ENCODE measurements around the gene OLFML1.

The OLFML1 gene

DNA sequence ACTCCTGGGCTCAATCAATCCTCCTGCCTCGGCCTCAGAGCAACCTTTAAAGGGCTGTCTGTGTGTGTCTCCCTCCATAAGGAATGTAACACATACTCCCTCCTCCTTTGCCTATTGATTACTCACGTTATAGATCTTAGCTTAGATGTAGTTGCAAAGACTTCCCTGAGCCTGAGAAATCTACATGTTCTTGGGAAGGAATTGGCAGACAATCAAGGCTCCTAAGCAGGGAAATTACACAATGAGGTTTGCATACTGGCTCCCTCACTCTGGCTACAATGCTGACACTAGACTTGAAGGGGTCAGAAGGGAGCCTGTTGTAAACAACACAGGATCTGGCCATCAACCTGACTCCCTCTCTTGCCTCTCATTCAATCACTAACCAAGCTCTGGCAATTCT, 5.2 kb upstream of the OLFML1 start:
- DNase-seq (ENCODE audit: low spot score) = no peak

DNA sequence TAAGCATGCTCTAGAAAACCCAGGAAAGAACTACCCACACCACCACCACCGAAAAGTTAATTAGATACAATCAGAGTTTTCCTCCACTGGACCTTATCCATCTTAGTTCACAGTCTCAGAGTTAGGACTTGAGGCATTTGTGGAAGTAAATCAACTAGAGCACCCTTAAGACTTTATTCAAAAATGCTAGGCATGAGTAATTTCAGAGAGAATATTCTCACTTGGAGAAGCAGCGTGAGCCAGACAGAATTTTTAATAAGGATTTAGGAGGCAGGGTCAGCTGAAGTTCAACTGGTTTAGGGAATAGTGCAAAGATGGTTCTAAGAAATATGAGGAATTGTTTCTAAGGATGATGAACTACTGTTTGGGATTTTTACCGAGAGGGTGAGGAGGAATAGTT, 1.2 kb upstream of the OLFML1 start:
- DNase-seq (ENCODE audit: low spot score) = no peak

DNA sequence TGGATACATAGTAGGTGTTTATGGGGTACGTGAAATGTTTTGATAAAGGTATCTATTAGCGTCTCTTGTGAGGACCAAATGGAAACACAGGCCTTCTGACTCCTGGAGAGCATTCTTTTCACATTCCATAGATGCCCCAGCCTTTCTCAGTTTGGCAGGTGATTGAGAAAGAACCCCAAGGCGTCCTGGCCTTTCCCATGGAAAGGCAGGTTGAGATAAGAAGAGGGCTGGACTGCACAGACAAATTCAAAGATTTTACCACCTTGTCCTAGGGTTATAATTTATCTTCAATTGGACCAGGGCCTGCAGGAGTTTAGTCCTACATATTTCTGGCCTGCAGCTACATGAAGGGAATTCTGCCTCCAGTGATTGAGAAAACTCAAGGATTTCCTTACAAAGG, 661 bp upstream of the OLFML1 start:
- DNase-seq (ENCODE audit: low spot score) = no peak

DNA sequence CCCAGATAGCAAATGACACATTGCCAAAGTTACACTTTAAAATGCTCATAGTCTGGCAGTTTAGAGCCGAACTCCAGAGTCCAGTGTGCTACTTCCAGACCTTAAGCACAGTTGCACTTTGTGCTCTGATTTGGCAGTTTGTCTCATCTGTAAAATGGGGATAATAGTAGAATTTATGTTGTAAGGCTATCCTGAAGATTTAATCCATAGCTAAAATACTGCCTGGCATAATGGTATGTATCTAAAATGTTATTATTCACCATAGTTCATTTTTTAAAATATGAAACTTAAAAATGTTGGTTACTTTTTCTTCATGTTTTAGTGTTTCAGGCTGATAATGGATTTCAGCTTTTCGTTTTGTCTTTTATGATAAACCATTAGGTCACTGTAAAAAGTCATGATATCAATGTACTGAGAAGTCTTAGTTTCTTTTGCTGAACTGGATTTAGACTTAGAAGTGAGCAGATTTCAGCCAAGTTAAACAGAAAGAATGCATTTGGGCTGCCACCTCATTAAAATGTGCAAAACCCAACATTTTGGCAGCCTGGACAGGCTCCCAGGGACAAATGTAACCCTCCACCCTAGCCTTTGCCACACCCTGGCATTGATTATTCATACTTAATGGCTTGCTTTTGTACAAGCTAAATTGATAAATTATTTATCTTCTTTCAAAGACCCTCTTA, 933 bp downstream of the OLFML1 start:
- no peak for DNase-seq (ENCODE audit: low spot score)

DNA sequence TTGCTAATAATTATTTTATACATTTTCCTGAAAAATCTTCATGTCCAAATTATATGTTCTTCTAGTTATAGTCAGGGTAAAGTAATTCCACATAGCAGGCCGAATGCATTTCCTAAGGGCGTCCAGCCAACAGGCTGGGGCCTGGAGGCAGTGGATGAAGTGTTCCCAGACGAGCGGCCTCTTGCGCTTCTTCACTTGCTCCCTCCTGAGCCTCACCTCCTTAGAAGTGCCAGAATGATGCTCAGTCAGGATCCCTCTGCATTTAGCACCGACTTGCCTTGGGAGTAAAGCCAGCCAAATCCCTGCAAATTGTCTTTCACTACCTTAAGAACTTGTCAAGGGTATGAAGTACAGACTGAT, 1.5 kb downstream of the OLFML1 start:
- no peak for DNase-seq (ENCODE audit: low spot score)

DNA sequence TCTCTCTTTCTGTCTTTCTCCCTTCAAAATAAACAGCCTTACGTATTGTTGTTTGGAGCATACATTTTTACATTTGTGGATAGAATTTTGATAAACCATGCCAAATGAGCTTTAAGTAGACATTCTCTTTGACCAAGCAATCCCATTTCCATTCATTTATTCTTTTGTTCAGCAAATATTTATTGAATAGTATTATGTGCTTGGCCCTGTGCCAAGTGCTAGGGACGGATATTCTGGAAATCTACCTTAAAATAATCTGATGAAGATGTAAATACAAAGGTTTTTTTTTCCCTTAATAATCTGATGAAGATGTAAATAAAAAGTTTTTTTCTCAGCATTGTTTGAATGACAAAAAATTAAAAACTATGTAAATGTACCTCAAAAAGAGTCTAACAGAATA, 2.1 kb downstream of the OLFML1 start:
- no peak for DNase-seq (ENCODE audit: low spot score)

DNA sequence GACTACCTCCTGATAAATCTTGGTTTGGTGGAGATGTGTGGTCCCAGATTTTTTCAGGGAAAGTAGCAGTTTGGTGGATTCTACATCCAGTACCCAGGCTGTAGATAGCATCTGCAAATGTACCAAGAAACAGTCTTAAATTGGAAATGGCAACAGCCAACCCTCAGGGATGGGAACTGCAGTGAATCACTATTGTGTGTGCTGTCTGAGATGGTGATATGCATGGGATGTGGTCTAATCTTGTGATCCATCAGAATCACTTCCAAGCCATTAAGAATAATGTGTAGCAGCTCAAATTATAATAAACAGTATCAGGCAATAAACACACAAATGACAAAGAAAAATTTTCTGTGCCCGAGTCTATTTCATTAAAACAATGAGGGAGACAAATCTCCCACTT, 3.4 kb downstream of the OLFML1 start:
- DNase-seq (ENCODE audit: low spot score) = no peak

DNA sequence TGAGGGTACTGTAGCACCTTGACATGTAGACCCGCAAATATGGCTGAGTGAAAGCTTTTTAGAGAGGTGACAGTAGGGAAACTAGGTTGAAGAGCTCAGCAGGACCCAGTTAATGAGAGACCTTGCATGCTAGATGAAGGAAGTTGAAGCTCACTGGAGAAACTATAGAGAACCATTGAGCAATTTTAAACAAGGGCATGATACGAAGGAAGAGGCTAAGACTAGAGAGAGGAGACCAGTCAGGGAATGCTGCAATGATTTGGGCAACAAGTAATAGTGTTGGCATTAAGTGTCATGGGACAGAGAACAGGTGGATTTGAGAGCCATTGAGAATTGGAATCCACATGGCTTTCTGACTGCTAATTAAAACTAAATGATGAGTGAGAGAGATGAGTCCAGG, 4.1 kb downstream of the OLFML1 start:
- no peak for DNase-seq (ENCODE audit: low spot score)

DNA sequence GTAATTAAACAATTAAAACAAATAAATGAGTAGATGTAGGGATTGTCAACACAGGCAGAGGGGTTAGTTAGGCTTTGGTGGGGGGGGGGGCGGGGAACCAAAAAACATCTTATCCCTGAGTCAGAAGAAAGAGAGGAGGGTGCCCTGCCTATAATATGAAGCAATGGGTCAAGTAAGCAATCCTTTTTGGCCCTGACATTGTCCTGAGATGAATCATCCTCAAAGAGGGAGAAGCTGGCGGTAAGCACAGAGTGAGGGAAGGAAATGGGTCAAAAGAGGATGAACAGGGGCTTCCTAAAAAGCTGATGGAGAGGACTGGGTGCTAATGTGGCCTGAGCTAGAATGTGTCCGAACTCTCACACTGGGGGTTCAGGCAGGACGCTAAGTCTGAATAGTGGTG, 4.7 kb downstream of the OLFML1 start:
- no peak for DNase-seq (ENCODE audit: low spot score)

DNA sequence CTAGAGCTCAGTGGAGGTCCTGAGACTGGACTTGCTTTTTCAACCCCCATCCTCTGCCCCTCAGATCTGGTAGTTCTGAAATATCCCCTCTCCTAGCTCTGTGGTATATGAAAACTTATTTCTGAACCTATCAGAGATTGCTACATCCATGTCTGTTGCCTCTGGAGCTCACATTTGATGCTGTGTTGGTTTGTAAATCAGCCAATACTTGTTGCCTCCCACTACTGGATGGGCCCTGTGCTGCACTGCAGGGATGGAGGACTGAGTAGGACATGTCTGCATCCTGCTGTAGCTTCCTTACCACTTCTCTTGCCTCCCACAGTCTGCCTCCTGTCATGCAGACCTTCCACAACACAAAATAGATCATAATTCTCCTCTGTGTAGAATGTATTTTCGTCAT, 5.2 kb downstream of the OLFML1 start:
- DNase-seq (ENCODE audit: low spot score) = no peak

DNA sequence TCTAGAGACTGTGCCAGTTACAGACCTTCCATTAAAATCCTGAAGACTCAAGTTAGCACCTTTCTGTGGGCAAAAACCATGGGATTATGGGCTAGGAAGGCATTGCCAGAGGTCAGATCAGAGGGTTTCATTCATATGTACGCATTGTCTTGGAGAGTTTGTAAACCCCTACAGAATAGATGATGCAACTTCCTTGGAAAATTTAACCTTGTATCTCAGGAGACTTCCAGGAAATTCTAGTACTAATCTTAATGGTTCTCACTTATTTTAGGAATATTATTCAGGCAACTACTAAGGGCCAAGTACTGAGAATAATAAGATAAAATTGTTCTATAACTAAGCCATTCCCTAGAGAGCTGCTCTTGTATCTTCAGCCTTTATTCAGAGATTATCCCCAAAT, 6.9 kb downstream of the OLFML1 start:
- no peak for DNase-seq (ENCODE audit: low spot score)

DNA sequence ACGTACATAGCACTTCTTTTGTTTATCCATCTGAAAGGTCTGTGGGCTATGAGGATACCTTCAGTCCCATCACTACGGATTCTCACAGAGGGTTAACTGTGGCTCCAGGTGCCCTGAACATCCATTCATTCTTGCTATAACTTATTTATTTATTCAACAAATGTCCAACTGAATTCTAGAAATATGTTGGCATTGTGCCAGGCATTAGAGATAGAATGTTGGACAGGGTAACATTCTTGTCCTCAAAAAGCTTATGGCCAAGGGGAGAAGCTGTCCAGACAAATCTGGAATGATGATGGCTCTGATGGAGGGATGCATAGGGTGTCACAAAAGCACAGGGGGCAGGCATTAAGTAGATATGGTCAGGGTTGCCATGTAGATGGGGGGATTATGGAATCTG, 8.4 kb downstream of the OLFML1 start:
- no peak for DNase-seq (ENCODE audit: low spot score)

DNA sequence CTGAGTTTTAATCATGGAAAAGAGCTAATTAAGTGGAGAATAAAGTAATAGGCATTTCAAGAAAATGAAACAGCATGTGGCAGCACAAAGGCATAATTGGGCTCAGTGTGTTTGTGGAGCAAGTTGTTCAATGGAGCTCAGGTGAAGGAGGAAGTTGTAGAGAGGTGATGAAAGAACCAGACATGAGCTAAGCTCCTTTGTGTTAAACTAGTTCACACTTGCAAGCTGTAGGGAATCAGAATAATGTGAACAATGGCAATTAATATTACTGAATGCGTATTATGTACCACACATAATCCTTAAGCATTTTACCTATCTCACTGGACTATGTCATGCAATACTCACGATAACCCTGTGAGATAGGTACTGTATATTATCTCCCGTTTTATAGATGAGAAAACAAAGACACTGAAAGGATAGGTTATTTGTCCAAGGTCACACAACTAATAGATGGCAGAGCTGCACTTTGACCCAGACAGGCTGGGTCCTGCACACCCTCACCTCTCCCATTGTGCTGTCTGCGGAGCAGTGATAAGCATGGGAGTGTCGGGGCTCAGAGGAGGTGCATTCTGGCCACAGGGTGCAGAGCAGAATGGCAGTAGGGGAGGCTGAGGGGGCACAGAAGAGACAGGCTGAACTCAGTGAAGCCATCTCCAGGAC, 8.9 kb downstream of the OLFML1 start:
- DNase-seq (ENCODE audit: low spot score) = no peak

DNA sequence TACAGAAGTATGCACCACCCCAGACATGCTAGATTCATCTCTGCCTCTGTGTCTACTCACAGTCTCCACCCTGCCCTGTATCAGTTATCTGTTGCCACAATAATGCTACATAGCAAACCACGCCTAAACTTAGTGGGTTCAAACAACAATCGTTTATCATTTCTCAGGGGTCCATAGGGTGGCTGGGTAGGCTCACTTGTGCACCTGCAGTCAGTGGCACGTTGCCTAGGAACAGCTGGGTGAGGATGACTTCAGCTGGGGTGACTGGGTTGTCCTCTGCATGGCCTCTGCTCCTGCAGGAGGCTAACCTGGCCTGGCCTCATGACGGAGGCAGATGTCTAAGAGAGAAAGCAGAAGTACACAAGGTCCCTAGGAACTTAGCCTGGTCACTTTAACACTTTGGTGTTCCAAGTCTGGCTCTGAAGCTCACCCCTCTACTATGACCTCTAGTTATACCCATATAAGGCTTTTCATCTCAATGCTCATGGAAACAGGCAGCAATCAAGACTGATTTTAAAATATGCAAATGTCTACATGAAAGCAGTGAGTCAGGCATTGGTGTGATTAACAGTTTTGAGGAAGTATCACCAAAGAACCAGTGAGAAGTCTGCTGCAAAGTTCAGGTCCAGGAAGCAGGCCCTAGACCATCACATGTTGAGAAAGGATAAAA, 10.7 kb downstream of the OLFML1 start:
- no peak for DNase-seq (ENCODE audit: low spot score)

DNA sequence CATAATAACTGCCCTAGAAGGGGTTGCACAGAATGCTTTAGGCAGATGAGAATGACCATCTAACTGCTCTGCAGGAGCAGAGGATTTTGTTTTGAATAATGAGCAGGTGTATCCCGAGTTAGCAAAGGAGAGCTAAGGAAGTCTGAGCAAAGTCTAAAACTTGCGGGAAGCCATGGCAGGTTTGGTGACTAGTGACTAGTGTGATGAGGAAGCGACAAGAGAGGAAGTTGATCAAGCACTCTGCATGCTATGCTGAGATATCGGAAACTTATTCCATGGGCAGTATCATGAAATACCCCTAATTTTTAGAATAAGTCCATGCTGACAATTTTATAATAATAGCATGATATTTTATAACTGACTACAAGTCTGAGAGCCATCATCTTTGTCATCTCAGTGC, 12.9 kb downstream of the OLFML1 start:
- DNase-seq (ENCODE audit: low spot score) = no peak

DNA sequence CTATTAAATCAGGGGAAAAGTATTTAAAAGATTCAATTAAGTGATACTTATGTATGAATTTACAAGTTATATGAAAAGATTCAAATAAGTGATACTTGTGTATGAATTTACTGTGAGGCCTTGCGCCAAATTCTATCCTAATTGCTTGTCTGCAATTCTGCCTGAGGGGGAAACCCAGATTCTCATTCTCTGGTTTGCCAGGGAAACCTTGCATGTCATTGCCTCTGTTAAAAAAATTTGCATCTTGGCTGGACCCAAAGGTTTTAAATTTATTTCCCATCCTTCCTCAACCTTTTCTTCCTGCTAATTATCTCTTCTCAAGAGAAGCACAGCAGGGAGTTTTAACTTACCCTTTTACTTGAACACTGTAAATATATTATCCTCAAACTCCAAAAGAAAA, 13.8 kb downstream of the OLFML1 start:
- no peak for DNase-seq (ENCODE audit: low spot score)

DNA sequence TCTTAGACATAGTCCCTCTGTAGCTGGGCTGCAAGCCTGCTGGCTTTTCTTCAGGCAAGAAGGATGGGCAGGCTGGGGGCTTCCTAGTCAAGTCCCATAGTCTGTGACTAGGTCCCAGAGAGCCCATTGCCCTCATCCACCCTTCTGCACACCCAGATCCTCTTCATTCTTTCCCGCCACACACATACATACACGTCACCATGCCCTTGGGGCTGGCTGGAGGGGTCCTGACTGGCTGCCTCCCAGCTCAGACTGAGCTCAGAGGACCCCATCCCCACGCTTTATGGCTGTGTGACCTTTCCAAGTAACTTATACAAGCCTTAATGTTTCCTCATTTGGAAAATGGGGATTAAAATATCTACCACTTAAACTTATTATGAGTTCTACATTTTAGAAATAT, 14.9 kb downstream of the OLFML1 start:
- DNase-seq (ENCODE audit: low spot score) = no peak

DNA sequence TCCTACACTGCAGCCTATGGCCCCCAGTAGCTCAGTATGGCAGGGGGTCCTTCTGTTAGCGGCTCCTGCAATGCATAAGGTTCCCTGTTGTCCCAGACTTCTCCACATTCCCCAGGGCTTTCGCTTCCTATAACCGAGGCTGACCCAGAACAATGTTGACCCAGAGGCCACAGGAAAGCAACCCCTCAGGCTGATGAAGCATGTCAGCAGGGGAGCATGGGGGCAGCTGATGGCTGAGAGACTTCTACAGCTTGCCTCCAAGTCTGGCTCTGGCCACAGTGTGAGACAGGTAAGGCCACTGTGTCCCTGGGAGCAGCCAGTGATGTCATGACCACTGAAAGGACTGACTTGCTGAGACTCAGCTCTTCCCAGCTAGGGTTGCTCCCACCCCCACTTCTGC, 15.9 kb downstream of the OLFML1 start:
- no peak for DNase-seq (ENCODE audit: low spot score)

DNA sequence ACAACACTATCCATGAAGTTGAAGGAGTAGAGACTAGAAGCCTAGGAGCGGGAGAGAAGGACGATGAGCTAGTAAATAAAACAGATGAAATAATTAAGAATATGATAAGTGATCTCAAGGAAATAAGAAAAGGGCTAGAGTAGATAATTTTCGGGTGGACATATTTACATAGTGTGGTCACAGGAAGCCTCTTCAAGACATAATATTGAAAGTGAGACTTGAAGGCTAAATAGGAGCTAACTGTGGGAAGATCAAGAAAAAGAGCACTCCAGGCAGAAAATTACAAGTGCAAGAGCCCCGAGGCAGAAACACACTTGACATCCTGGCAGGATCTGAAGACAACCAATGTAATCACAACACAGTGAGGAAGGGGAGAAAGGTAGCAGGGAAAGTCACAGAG, 16.6 kb downstream of the OLFML1 start:
- DNase-seq (ENCODE audit: low spot score) = no peak

DNA sequence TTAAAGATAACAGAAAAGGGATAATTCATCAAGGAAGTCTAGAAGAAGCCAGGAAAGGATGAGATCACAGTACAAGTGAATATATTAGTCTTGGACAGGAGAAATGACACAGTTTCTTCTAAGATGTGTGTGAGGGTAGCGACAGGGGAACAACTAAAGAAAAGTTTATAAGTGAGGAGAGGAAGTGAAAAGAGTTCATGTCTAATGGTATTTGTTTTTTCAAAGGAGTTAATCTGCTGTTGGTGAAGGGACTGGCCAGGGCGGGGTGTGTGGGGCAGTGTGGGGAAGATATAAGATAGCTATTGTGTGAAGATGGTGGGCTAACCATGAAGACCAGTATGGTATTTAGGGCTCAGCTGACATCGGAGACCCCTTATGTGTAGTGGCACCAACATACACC, 20.9 kb downstream of the OLFML1 start:
- DNase-seq (ENCODE audit: low spot score) = no peak

DNA sequence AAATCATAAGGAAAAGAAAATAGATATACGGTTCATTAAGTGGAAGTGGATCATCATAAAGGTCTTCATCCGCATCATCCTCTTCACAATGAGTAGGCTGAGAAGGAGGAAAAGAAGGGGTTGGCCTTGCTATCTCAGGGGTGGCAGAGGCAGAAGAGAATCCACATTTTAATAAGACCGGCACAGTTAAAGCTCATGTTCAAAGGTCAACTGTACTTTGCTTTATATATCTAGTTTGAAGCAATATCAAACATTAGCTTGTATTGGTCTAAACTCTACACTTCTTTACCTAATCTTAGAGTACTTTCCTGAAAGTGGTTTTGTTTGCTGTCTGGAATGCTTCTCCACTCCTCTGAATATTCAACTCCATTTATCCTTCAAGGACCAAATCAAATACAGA, 22.8 kb downstream of the OLFML1 start:
- no peak for DNase-seq (ENCODE audit: low spot score)

DNA sequence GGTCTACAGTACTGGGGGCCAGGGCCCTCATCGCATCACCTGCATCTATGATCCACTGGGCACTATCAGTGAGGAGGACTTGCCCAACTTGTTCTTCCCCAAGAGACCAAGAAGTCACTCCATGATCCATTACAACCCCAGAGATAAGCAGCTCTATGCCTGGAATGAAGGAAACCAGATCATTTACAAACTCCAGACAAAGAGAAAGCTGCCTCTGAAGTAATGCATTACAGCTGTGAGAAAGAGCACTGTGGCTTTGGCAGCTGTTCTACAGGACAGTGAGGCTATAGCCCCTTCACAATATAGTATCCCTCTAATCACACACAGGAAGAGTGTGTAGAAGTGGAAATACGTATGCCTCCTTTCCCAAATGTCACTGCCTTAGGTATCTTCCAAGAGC, 24.7 kb downstream of the OLFML1 start:
- no peak for DNase-seq (ENCODE audit: low spot score)

DNA sequence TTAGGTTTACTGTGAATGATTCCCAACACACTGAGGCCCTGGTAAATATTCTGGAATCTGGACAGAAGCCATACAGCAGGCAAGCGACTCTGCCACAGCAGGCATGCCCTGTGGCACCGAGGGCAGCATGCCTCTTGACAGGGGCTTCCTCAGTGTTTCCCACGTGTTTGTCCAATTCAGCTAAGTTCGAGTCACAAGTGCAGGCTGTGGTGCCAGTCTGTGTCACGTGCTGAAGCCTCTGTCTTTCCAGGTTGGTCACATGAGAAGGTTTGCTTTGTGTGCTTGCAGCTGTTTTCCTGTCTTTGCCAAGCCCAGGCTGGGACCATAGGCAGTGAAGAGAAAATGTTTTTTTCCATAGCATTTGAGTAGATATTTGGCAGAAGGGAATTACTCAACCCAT, 26.1 kb downstream of the OLFML1 start:
- DNase-seq (ENCODE audit: low spot score) = no peak

Measured in ecto neural progenitor cell (in vitro differentiated cells).